GM19324 (cell line): ENCODE measurements around the gene SLC16A11.
"Not testable (repeated sequence)": the region's sequence is repeated elsewhere in the genome, so short reads cannot be mapped to it uniquely, and the experiment has no call there.

ENCODE experiments used
- ATAC-seq: cut with Tn5 transposase; IDR thresholded peaks from one replicate; pipeline ENCODE4 v1.9.1; 2021; ENCODE audit warnings: mild to moderate bottlenecking, moderate library complexity; ENCODE audit not compliant: unreplicated experiment, low FRiP score

The SLC16A11 gene

GRCh38 chr17:7060165-7060891, 16.4 kb upstream of the SLC16A11 start:
- ATAC-seq, result no peak

GRCh38 chr17:7058831-7059447, 15.0 kb upstream of the SLC16A11 start:
- ATAC-seq, result no peak

GRCh38 chr17:7056386-7056785, 12.5 kb upstream of the SLC16A11 start:
- ATAC-seq, result no peak

- ATAC-seq, result not testable (repeated sequence)
Measured at GRCh38 chr17:7050583-7050982, 6.7 kb upstream of the SLC16A11 start.

GRCh38 chr17:7048968-7049367, 5.1 kb upstream of the SLC16A11 start:
- ATAC-seq, result no peak

- no peak for ATAC-seq
Measured at GRCh38 chr17:7047566-7047965, 3.7 kb upstream of the SLC16A11 start.

- not testable (repeated sequence) for ATAC-seq
Measured at GRCh38 chr17:7046725-7047397, 3.0 kb upstream of the SLC16A11 start.

GRCh38 chr17:7046127-7046724, 2.3 kb upstream of the SLC16A11 start:
- ATAC-seq, result no peak

GRCh38 chr17:7045492-7046126, 1.7 kb upstream of the SLC16A11 start:
- no peak for ATAC-seq

- no peak for ATAC-seq
Measured at GRCh38 chr17:7043182-7043496, 753 bp downstream of the SLC16A11 start.

- ATAC-seq, result no peak
Measured at GRCh38 chr17:7042501-7043181, 1.3 kb downstream of the SLC16A11 start.

GRCh38 chr17:7041607-7042500, 2.0 kb downstream of the SLC16A11 start:
- ATAC-seq, result no peak

- ATAC-seq, result no peak
Measured at GRCh38 chr17:7039832-7040231, 4.1 kb downstream of the SLC16A11 start.

- no peak for ATAC-seq
Measured at GRCh38 chr17:7038025-7038862, 5.6 kb downstream of the SLC16A11 start.

GRCh38 chr17:7035591-7036368, 8.1 kb downstream of the SLC16A11 start, which contains the start of gene SLC16A13:
Gene SLC16A13, plus strand, starts transcription at chr17:7036015. Its CDS starts 368 bp downstream, at chr17:7036383.
- ATAC-seq, result peak; percentile 93

- peak; percentile 9 for ATAC-seq
Measured at GRCh38 chr17:7034955-7035590, 8.8 kb downstream of the SLC16A11 start.

GRCh38 chr17:7029659-7030058, 14.2 kb downstream of the SLC16A11 start:
- no peak for ATAC-seq
